GM19397 (cell line): ENCODE measurements around the gene HMGCS1.
"Not testable (repeated sequence)": the region's sequence is repeated elsewhere in the genome, so short reads cannot be mapped to it uniquely, and the experiment has no call there.

Experiments
- ATAC-seq: cut with Tn5 transposase; IDR thresholded peaks from one replicate; pipeline ENCODE4 v1.9.1; 2021; ENCODE audit warnings: mild to moderate bottlenecking, moderate library complexity; ENCODE audit not compliant: unreplicated experiment

HMGCS1 gene

DNA sequence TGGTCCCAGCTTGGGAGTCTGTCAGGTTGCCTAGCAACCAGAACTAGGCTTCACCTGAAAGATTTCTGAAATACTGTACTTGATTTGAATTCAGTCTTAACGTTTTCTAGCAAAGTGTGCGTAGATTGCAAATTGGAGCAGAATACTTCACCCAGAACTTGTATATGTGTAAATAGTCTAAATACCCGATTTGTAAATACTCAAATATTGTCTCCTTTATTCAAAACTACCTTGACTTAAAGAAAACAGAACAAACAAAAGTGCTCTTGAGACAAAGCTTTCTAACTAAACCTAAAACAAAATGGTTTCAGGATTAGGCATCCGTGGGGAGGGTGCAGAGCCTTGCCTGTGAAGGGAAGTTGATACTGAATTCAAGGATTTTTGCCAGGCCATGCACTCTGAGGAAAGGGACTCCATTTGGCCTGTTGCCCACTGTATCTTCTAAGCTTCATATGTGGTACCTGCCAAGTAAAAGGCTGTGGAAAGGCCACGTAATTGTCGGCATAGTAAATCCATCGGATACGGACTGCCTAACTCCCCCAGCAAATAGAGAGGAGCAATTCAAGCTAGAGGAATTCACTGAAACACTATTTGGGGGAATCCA lies 744 bp upstream of the HMGCS1 start:
- ATAC-seq, result no peak

DNA sequence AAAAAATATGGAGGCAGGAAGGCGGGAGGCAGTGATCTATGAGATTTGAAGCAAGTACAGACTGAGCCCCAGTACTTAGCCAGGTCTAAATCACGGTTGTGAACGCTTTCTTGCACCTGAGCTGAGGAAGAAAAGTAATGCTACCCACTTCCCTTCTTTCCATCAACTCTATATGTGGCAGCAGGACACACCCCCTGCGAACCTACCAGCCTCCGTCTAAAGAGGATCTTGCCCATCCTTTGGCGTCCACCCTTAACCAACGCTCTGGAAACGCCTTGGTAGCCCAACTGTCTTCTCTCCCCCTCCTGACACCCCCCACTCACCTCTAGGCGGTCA lies 545 bp downstream of the HMGCS1 start:
- ATAC-seq, result peak; percentile 1

DNA sequence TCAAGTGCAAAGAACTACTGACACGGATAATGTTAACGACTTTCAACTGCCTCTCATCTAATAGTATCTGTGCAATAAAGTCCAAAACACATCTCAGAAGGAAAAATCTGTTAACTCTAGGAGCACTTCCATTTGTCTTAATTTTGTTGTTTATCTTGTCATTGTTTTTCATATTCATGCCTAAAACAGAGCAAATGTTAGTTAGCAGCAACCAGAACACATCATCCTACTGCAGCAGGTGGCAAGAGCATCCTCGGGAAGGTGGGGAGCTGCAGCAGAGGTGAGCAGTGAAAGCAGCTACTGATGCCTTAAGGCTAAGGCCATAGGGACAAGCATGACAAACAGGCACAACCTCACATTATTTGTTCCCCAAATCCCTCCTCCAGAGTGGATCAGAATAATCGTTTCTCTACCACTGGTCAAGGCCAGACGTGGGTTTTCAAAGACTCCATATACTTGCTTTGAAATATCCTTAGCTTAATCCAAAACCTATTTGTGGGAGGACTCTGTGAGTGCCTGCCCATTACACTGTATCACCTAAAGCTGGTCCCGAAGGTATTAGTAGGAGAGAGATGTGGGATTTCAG lies 1.0 kb downstream of the HMGCS1 start:
- ATAC-seq, result no peak

DNA sequence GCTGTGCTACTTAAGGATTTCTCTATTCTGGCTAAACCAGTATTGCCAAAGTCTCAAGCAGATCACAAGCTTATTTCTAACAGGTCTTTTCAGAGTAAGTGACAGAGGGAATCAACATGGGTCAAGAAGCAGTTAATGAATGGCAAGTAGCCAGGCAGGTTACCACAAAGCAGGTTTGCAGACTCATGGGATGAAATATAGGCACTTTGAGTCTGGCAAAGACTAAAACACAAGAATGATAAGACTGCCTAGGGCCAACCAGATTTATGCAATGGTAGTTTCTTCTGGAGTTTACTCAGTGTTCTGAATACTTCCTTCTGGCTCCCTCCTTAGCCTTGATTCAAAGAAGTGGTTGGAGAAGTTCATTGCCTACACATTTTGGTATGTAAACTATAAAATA lies 3.6 kb downstream of the HMGCS1 start:
- ATAC-seq, result no peak

DNA sequence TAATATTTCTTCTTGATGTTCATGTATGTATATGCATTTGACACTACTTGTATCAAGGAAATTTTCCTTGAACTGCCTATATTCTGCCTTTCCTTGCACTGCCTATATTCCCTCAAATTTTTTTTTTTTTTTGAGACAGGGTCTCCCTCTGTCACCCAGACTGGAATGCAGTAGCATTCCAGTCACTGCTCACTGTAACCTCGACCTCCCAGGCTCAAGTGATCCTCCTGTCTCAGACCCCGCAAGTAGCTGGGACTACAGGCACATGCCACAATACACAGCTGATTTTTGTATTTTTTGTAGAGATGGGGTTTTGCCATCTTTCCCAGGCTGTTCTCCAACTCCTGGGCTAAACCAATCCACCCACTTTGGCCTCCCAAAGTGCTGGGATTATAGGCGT lies 4.1 kb downstream of the HMGCS1 start:
- no peak for ATAC-seq

DNA sequence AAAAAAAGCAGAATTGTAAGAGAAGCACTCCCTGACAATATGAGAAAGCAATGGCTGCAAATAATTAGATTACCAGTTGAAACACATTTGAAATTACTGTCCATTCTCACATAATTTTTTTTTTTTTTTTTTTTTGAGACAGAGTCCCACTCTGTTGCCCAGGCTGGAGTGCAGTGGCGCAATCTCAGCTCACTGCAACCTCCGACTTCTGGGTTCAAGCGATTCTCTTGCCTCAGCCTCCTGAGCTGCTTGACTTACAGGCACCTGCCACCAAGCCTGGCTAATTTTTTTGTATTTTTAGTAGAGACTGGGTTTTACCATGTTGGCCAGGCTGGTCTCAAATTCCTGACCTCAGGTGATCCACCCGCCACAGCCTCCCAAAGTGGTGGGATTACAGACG lies 6.3 kb downstream of the HMGCS1 start:
- not testable (repeated sequence) for ATAC-seq

DNA sequence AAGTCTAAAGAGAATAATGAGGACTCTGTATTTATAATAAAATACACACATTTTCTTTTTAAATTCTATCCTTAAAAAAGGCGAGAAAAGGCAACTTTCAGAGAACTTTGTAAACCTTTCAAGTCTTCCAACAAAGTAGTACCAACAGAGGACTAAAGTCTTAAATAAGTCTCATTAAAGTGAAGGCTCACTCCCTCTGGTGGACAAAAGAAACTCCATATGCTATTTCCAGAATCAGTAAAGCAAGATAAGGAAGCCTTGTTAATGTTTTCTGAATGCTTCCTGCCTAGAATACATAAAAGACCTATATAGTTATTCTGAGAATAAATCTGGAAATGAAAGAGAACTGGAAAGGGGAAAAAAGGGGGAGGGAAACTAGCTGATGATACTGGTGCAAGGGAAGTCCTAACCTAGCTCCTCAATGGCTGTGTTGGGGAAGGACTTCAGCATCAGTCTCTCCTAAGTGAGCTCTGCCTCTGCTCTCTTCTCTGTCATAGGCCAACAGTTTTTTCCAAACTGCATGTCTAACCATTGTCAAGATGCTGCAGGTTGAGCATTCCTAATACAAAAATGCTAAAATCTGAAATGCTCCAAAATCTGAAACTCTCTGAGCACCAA lies 7.2 kb downstream of the HMGCS1 start:
- peak; percentile 45 for ATAC-seq

DNA sequence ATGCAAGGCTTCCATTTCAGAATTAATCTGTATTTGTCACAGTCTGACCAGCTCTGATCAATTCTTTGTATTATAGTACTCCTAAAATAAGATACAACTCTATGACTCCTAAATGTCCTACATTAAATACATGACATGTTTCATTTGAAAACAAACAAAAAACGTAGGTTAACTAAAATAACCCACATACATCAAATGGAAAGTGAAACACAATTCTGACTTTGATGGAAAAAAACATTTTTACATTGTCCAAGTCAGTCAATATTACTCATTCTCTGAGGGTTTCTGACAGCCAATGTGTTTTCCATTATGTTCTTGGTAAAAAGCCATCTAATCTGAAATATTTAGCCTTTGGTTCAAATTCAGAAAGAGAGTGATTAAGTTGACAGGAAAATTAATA lies 8.7 kb downstream of the HMGCS1 start:
- ATAC-seq, result no peak

DNA sequence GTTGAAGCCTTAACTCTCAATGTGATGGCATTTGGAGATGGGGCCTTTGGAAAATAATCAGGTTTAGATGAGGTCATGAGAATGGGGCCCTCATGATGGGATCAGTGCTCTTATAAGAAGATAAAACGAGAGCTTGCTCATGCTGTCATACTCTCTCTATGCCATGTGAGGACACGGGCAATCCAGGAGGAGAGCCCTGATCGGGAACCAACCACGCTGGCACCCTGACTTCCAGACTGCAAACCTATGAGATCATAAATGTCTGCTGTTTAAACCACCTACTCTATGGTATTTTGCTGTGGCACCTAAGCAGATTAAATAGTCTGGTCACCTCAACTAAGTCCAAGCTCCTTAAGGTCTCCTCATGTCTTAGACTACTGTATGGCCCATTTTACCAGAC lies 10.0 kb downstream of the HMGCS1 start:
- ATAC-seq, result no peak

DNA sequence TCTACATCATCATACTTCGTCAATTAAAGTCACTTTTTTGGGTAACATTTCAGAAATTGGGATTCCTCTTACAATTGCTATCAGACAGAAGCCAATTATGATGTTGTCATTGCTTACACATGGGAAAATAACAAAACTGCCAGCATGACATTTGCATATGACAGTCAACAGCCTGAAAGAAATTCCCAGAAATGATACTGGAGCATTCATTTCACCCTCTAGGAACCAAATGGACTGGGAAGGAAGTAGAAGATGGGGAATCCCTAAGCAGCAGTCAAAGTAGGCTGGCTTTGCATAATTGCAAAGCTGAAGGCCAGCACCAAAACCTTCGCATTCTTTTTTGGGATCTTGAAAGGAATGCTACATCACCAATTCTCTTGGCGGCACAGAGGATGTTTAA lies 10.7 kb downstream of the HMGCS1 start:
- ATAC-seq, result no peak

DNA sequence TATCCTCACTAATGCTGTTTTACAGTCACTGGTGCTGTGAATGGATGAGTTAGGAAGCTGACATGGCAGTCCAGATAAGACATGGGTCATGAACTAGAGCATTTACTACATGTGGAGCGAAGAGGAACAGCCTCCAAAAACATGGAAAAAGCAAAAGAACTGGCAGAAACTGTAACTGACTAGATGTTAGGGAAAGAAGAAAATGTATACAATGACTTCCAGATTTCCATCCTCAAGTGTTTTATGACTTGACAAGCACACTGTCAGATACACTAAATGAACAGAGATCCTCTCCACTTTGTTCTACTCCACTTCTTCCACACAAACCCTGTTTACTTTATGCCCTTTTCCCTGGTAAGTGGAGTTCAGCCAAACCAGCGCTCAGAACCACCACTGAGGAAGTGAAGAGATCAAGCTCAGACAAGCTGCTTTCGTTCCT lies 11.5 kb downstream of the HMGCS1 start:
- ATAC-seq, result no peak

DNA sequence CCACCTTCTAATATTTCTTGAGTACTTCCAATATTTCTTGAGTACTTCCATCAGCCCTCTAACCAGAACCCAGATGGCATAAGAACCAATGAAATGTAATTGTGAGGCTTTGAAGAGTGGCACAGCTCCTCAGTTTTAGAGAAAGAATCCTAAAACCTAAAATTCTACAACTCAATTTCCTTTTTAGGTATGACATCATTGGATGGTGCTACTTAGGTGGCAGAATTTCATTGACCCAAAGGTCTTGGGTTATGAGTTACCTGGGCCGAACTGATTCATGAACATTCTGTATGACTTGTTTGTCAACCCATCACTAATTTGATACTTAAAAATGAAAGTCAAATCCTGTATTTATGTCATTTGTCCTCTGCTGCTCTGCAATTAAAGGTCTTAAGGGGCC lies 13.1 kb downstream of the HMGCS1 start:
- ATAC-seq, result no peak

DNA sequence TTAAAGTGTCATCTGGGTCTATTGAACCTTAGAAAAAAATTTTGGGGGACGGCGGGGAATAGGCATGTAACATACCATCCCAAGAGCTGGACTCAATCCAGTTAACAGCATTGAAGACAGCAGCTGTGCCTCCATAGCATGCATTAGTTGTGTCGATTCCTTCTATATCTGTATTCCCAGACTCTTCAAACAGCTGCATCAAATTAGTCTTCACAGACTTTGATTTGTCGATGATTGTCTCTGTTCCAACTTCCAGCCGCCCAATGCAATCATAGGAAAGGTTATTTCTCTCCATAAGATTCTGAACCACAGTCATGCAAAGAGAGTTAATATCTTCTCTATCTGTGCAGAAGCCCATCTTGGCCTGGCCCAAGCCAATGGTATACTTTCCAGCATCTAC lies 14.8 kb downstream of the HMGCS1 start:
- no peak for ATAC-seq

DNA sequence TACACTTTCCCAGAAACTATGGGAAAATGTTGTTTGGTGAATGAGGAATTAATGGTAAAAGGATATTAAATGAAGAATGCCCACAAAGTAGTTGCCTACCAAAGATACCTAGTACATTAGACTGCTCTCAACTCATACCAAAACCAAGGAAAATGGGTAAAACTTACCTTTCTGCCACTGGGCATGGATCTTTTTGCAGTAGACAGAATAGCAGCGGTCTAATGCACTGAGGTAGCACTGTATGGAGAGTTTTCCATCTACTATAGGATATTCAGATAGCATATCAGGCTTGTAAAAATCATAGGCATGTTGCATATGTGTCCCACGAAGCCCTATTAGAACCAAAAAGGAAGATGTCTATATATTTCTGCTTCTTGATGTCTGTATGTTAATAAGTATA lies 16.4 kb downstream of the HMGCS1 start:
- no peak for ATAC-seq

DNA sequence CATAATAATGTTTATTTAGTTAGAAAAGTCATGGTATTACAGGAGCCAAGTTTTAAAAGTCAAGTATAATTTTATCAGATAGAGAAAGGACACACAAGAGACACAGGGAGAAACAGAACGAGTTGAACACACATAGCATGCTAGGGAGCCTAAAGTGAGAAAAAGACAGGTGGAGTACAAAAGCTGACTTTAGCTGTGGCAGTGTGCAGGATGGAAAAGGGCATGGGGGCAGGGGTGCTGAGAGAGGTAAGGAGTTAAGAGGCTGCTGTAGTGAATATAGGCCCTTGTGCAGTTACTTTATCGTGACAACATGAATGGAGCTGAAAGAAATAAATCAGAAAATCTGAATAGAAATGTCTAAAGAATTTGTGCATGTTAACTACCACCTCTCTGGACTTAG lies 18.0 kb downstream of the HMGCS1 start:
- no peak for ATAC-seq

DNA sequence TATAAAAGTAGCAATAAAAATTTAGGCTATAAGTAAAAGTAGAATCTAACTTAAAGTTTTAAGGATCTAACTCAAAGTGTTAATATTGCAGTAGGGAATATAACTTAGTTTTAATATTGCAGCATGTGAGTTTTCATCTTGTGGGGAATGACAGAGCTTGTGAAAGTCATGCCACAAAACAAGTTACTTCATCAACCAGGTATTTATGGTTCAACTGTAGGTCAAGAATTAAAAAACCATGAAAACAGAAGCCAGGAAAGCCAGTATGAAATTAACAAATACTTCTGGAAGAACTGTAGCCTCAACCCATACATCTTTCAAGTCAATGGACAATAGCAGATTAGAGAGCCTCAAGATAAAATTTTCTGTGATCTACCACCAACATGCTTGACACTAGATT lies 19.0 kb downstream of the HMGCS1 start:
- no peak for ATAC-seq

DNA sequence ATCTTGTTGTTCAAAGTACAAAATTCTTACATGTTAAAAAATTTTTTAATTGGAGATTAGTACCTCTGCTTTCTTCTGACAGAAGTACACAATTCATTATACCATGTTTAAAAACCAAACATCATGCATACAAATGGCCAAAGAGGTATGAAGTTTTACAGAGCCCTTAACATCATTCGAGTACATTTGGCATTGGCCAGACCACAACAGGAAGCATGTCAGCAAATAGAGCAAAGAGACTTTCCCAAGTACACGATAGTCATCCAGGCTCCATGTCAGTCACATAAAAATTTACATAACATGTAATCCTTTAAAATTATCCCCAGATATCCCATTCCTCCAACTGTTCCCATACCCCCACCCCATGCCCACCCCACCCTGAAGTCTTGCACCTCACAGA lies 22.5 kb downstream of the HMGCS1 start:
- ATAC-seq, result no peak

DNA sequence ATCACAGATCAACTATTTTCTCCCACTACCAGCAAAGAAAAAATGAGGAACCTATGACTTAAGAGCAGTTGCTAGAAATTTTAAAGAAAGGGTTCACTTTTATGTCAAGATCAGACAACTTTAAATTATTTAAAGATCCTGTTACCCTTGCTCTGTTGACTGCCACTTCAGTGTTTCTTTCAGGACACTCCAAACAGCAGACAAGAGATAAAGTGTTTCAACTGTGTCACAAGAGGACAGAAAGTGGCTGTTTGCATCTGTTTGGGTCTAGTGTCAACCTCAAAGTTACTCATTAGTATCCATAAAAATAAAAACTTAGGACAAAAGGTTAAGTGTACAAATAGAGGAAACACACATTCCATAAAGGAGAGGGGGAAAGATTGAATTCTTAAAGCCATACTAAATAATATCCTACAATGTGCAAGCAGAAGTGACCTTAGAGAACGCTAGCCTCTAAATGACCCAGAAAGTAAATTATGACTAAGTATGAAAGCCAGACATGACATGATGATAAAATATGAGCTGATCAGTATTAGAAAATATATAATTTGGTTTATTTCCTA lies 24.9 kb downstream of the HMGCS1 start:
- ATAC-seq, result no peak

DNA sequence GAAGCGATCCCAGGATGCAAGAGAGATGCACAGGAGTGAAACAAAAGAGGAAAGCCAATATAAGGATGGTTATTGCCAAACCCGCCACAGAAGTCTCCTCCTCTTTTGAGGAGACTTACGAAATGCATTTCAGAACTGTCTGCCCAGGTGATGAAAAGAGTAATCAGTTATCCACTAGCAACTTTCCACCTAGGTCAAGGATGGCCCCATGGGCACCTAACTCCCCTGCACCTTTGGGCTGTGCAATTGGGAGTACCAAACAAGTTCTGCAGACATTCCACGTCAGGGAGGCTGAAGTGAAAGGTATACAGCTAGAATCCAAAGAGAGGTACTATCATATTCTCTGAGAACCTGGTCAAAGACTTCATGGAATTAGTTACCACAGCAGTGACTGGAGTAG lies 25.7 kb downstream of the HMGCS1 start:
- ATAC-seq, result no peak

DNA sequence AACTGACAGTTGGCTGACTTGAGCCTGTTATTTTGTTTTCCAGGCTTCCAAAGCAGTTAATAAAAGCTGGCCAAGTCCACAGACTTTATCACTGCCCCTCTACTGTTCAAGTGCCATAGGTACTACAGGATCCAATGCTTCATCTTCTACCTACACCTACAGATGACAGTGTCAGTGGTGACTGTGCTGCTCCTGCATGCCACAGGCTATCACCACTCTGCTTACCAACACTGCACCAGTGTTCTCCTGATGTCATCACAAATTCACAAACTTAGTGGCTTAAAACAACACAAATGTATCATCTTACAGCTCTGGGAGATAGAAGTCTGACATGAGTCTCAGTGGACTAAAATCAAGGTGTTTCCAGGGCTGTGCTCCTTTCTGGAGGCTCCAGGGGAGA lies 26.6 kb downstream of the HMGCS1 start:
- ATAC-seq, result no peak

DNA sequence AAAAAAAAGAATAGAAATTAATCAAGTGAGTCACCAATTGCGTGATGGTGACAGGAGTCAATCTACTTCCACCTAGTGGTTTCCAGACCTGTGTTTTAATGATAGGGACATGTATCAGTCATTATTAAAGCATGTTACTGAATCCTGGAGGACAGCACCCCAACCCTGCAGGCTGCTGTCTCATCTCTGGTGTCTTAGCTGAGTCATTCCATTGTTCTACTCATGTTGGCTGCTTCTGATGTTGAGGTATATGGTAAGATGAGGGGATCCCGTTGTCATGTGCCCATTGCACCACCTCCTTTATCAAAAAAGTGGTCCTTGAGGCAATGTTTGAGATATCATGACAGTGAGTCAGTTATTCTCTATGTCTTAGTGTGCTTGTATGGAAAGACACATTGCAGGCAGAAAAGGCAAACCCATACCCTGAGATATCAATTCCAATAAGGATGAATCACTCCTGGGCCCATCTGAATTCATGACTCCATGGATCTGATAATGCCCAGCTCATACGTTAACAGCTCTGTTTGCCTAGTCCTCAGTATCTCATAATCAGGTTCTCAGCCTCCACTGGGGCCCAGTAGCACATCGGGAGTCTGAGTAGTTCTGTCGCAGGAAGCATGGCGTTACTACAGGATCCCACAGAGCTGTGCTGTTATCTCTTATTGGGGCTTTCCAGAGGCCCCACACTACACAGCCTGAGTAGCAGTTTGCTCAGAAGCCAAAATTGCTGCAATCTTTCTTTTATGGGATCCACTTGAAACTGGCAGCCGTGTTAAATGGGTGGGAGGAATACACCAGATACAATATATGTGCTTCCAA lies 31.2 kb downstream of the HMGCS1 start:
- no peak for ATAC-seq
